Neural progenitor cell (in vitro differentiated cells): Measurements from ENCODE around the gene INS.

Experiments used
- CTCF ChIP-seq: fragments of 200-600 bp; sonication (generic); IDR thresholded peaks from 2 replicates; pipeline ENCODE4 v1.5.1; 2017; ENCODE audit warnings: antibody characterized with exemption, mild to moderate bottlenecking
- EZH2 ChIP-seq: fragments of 200-600 bp; sonication (generic); IDR thresholded peaks from 2 replicates; pipeline ENCODE4 v1.6.1; 2017; ENCODE audit warnings: antibody characterized with exemption, mild to moderate bottlenecking, moderate library complexity

- TF ChIP-seq CTCF: no peak
- no peak for TF ChIP-seq EZH2
These were observed 2.7 kb downstream of the INS start for GRCh38 chr11:2158296-2158737.
